ENCODE results near the gene DCBLD2. TPM values are rescaled to one million over a fixed set of nuclear protein-coding genes. Genes with fewer than 3 reads are reported as not detected.

Gene DCBLD2
- total and polyA plus RNA-seq, 2 of the 13 experiments (the other 11 are each of a cell fraction or from before 2014, with no cell fraction given): 43.8 to 56.9 TPM

- FAIRE-seq: peak; percentile 88
- no TSS peak for BruUV-seq (replicated peaks)
- TF ChIP-seq TBX2 (CRISPR knock-in tag; IDR thresholded peaks at IDR 0.05; ENCODE audit: borderline replicate concordance) (peak; percentile 84), BCL6 (CRISPR knock-in tag; IDR thresholded peaks at IDR 0.05) (peak; percentile 53; the same call in 1 of the 2 replicates), POLR2AphosphoS5 (IDR thresholded peaks at IDR 0.05; ENCODE audit: low read depth, low read length) (0 out of 2 replicates have a peak, but pooled peaks have one; percentile 25), HDAC2 (CRISPR knock-in tag; IDR thresholded peaks at IDR 0.05) (0 out of 2 replicates have a peak, but pooled peaks have one; percentile 23), SAP130 (CRISPR knock-in tag; IDR thresholded peaks at IDR 0.05; ENCODE audit: low read depth) (peak; percentile 48; the same call in 1 of the 2 replicates), ZFP62 (CRISPR knock-in tag; IDR thresholded peaks at IDR 0.05) (no peak), ZNF18 (CRISPR knock-in tag; IDR thresholded peaks at IDR 0.05; ENCODE audit: insufficient replicate concordance) (no peak), HNF4A (CRISPR knock-in tag; IDR thresholded peaks at IDR 0.05) (peak; percentile 68), RBM22 (optimal IDR thresholded peaks at IDR 0.05; ENCODE audit: low read length) (peak; percentile 94), EP300 (IDR thresholded peaks at IDR 0.05; ENCODE audit: low read depth in 2 of 2, low read length in 2 of 2) (peak in 1 of 2 experiments; percentile 14; a peak in 1 of 4 replicates), EP300 (CRISPR knock-in tag; IDR thresholded peaks at IDR 0.05; ENCODE audit: borderline replicate concordance) (no peak)
- TF ChIP-seq, protein P1, sequence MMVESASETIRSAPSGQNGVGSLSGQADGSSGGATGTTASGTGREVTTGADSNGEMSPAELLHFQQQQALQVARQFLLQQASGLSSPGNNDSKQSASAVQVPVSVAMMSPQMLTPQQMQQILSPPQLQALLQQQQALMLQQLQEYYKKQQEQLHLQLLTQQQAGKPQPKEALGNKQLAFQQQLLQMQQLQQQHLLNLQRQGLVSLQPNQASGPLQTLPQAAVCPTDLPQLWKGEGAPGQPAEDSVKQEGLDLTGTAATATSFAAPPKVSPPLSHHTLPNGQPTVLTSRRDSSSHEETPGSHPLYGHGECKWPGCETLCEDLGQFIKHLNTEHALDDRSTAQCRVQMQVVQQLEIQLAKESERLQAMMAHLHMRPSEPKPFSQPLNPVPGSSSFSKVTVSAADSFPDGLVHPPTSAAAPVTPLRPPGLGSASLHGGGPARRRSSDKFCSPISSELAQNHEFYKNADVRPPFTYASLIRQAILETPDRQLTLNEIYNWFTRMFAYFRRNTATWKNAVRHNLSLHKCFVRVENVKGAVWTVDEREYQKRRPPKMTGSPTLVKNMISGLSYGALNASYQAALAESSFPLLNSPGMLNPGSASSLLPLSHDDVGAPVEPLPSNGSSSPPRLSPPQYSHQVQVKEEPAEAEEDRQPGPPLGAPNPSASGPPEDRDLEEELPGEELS (CRISPR knock-in tag; IDR thresholded peaks at IDR 0.05): 0 out of 2 replicates have a peak, but pooled peaks have one; percentile 35
- TF ChIP-seq, protein P2, sequence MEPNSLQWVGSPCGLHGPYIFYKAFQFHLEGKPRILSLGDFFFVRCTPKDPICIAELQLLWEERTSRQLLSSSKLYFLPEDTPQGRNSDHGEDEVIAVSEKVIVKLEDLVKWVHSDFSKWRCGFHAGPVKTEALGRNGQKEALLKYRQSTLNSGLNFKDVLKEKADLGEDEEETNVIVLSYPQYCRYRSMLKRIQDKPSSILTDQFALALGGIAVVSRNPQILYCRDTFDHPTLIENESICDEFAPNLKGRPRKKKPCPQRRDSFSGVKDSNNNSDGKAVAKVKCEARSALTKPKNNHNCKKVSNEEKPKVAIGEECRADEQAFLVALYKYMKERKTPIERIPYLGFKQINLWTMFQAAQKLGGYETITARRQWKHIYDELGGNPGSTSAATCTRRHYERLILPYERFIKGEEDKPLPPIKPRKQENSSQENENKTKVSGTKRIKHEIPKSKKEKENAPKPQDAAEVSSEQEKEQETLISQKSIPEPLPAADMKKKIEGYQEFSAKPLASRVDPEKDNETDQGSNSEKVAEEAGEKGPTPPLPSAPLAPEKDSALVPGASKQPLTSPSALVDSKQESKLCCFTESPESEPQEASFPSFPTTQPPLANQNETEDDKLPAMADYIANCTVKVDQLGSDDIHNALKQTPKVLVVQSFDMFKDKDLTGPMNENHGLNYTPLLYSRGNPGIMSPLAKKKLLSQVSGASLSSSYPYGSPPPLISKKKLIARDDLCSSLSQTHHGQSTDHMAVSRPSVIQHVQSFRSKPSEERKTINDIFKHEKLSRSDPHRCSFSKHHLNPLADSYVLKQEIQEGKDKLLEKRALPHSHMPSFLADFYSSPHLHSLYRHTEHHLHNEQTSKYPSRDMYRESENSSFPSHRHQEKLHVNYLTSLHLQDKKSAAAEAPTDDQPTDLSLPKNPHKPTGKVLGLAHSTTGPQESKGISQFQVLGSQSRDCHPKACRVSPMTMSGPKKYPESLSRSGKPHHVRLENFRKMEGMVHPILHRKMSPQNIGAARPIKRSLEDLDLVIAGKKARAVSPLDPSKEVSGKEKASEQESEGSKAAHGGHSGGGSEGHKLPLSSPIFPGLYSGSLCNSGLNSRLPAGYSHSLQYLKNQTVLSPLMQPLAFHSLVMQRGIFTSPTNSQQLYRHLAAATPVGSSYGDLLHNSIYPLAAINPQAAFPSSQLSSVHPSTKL (CRISPR knock-in tag; IDR thresholded peaks at IDR 0.05): peak; percentile 50
- TF ChIP-seq, protein P3, sequence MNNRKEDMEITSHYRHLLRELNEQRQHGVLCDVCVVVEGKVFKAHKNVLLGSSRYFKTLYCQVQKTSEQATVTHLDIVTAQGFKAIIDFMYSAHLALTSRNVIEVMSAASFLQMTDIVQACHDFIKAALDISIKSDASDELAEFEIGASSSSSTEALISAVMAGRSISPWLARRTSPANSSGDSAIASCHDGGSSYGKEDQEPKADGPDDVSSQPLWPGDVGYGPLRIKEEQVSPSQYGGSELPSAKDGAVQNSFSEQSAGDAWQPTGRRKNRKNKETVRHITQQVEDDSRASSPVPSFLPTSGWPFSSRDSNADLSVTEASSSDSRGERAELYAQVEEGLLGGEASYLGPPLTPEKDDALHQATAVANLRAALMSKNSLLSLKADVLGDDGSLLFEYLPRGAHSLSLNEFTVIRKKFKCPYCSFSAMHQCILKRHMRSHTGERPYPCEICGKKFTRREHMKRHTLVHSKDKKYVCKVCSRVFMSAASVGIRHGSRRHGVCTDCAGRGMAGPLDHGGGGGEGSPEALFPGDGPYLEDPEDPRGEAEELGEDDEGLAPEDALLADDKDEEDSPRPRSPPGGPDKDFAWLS (CRISPR knock-in tag; IDR thresholded peaks at IDR 0.05; ENCODE audit: borderline replicate concordance): no peak
Measured at GRCh38 chr3:98796334-98796733, 105.2 kb downstream of the DCBLD2 start.

More at GRCh38 chr3:98796334-98796733, 105.2 kb downstream of the DCBLD2 start:
- Histone ChIP-seq H2AFZ (ENCODE audit: low read length) (no peak overlapping the region), H3K27me3 (ENCODE audit: control insufficient read depth in 1 of 2, insufficient read depth in 2 of 2, low read length in 2 of 2) (no peaks in the 10 kb centered on the region), H3K4me1 (ENCODE audit: insufficient read depth, low read length) (peaks cover 12% of the 10 kb centered on the region), H3K9ac (ENCODE audit: insufficient read depth, low read depth, low read length) (no peak overlapping the region), H3K4me2 (ENCODE audit: low read depth, low read length) (no peak overlapping the region), H3K27ac (ENCODE audit: extremely low read length, insufficient read depth, low read length) (peak overlapping the region; percentile 36), H3K4me3 (replicated peaks in 1 of 3; ENCODE audit: insufficient read depth in 1 of 3, low read depth in 2 of 3, low read length in 3 of 3) (no peak overlapping the region), H4K20me1 (ENCODE audit: insufficient read depth, low read length) (no peaks in the 10 kb centered on the region), H3K79me2 (ENCODE audit: insufficient read depth, low read length) (no peaks in the 10 kb centered on the region), H3K36me3 (replicated peaks in 1 of 2; ENCODE audit: control insufficient read depth in 1 of 2, insufficient read depth in 2 of 2, low read length in 2 of 2) (peaks cover 4 to 18% of the 10 kb centered on the region in 2 experiments; a peak in 4 of 5 replicates), H3K9me3 (ENCODE audit: low read length) (no peaks in the 10 kb centered on the region)
- ChIA-PET POLR2A (no interaction called here), CTCF (ENCODE audit: low intra/inter-chr PET ratio, low total read pairs) (no interaction called here)
- intact Hi-C loops (cut with micrococcal nuclease; ENCODE audit: unreplicated experiment): loop anchor here (1.0 to 5.0 kb wide), 3 partner anchors 16 to 194 kb away; no protein-coding TSS in a partner anchor
- peak; percentile 92 for ATAC-seq
- WGBS (ENCODE audit: low lambda C conversion rate): 19% methylated on average over 5 of the region's 5 CpGs
- in situ Hi-C loops (cut with HindIII; ENCODE audit: extremely low pct_ligation_motif_present, low pct_unique_long_range_greater_than_20kb): no loop called here
- peak; percentile 75 for DNase-seq (ENCODE audit: low spot score)

Measured in HepG2 (cell line).